ENCODE measurements around the gene BCAS4. TPM values are rescaled to one million over a fixed set of nuclear protein-coding genes. Genes with fewer than 3 reads are reported as not detected.
A peak's percentile ranks its signal among the peaks of the same experiment; 100 is the strongest.

Gene BCAS4
- total RNA-seq, 1 experiment from 2014 or later = 7.9 TPM

DNA sequence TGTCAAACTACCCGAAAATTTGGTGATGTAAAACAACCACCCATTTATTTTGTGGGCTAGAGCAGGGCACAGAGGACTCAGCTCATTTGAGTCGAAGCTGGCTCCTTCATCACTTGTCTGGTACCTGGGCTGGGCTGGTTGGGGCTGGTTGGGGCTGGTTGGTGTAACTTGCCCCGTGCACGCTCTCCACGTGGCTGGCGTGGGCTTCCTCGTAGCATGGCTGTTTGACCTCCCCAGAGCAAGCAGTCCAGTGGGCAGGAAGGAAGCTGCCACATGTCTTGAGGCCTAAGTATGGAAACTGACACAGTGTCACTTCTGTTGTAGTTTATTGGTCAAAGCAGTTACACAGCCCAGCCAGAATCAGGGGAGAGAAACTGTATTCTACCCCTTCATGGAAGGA lies 27.1 kb downstream of the BCAS4 start:
- BruUV-seq (replicated peaks) = no TSS peak
- TF ChIP-seq CTCF (IDR thresholded peaks at IDR 0.05; ENCODE audit: unreplicated experiment) = no peak
- Mint-ChIP-seq H3K4me3 (ENCODE audit: unreplicated experiment) (no peak overlapping the region), H3K36me3 (ENCODE audit: insufficient read depth, unreplicated experiment) (peaks cover 15% of the 10 kb centered on the region), H3K27me3 (ENCODE audit: insufficient read depth, unreplicated experiment) (no peaks in the 10 kb centered on the region), H3K4me1 (ENCODE audit: insufficient read depth, unreplicated experiment) (peaks cover 17% of the 10 kb centered on the region), H3K27ac (ENCODE audit: low read depth, unreplicated experiment) (no peak overlapping the region), H3K9me3 (ENCODE audit: unreplicated experiment) (no peaks in the 10 kb centered on the region)
- ChIA-PET POLR2A (interaction anchor here (0.9 to 1.7 kb wide), 6 partner anchors 16 to 135 kb away, joined by 3 to 5 read pairs (median 4); no protein-coding TSS in a partner anchor), CTCF (interaction anchor here (0.6 to 1.8 kb wide), 5 partner anchors 8 to 107 kb away, joined by 3 to 11 read pairs (median 3); no protein-coding TSS in a partner anchor)
- no peak for DNase-seq (ENCODE audit: unreplicated experiment)
- intact Hi-C loops (cut with micrococcal nuclease) = no loop called here

DNA sequence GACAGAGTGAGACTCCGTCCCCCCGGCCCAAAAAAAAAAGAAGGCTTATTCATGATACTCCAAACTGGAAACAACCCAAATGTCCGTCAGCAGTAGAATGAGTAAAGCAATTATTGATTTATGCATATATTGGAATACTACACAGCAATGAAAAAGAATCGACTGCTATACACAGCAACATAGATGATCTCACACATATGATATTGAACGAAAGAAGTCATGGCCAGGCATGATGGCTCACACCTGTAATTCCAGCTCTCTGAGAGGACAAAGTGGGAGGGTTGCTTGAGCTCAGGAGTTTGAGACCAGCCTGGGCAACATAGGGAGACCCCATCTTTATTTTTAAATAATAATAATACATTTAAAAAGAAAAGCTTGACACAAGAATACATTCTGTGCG lies 28.5 kb downstream of the BCAS4 start:
- intact Hi-C loops (cut with micrococcal nuclease) = no loop called here
- H3K27ac Mint-ChIP-seq (ENCODE audit: low read depth, unreplicated experiment) = peak overlapping the region; percentile 40
- no peak overlapping the region for H3K4me3 Mint-ChIP-seq (ENCODE audit: unreplicated experiment)
- H3K36me3 Mint-ChIP-seq (ENCODE audit: insufficient read depth, unreplicated experiment) = peaks cover 12% of the 10 kb centered on the region
- CTCF ChIA-PET = interaction anchor here (0.6 to 1.8 kb wide), 8 partner anchors 8 to 878 kb away, joined by 3 to 13 read pairs (median 4); partner anchors contain the start of gene ADNP
- peaks cover 14% of the 10 kb centered on the region for H3K4me1 Mint-ChIP-seq (ENCODE audit: insufficient read depth, unreplicated experiment)
- no TSS peak for BruUV-seq (replicated peaks)
- no peaks in the 10 kb centered on the region for H3K27me3 Mint-ChIP-seq (ENCODE audit: insufficient read depth, unreplicated experiment)
- no peak for TF ChIP-seq CTCF (IDR thresholded peaks at IDR 0.05; ENCODE audit: unreplicated experiment)
- H3K9me3 Mint-ChIP-seq (ENCODE audit: unreplicated experiment) = no peaks in the 10 kb centered on the region
- no peak for DNase-seq (ENCODE audit: unreplicated experiment)
- POLR2A ChIA-PET = interaction anchor here (0.7 to 2.4 kb wide), 13 partner anchors 9 to 523 kb away, joined by 3 to 11 read pairs (median 4); partner anchors contain the start of genes ADNP, DPM1 and MOCS3

- TF ChIP-seq CTCF (IDR thresholded peaks at IDR 0.05; ENCODE audit: unreplicated experiment) = no peak
- Mint-ChIP-seq H3K36me3 (ENCODE audit: insufficient read depth, unreplicated experiment) (peaks cover 6% of the 10 kb centered on the region), H3K4me3 (ENCODE audit: unreplicated experiment) (no peak overlapping the region), H3K9me3 (ENCODE audit: unreplicated experiment) (no peaks in the 10 kb centered on the region), H3K27ac (ENCODE audit: low read depth, unreplicated experiment) (peak overlapping the region; percentile 40), H3K27me3 (ENCODE audit: insufficient read depth, unreplicated experiment) (no peaks in the 10 kb centered on the region), H3K4me1 (ENCODE audit: insufficient read depth, unreplicated experiment) (peaks cover 9% of the 10 kb centered on the region)
- BruUV-seq (replicated peaks) = no TSS peak
- CTCF ChIA-PET = interaction anchor here (0.9 to 1.8 kb wide), 3 partner anchors 30 to 107 kb away, joined by 4 to 13 read pairs (median 6); partner anchors contain the start of gene ADNP
- POLR2A ChIA-PET = interaction anchor here (0.9 to 2.9 kb wide), 7 partner anchors 8 to 134 kb away, joined by 3 to 14 read pairs (median 6); partner anchors contain the start of genes ADNP, DPM1 and MOCS3
- peak; percentile 89 for DNase-seq (ENCODE audit: unreplicated experiment)
- intact Hi-C loops (cut with micrococcal nuclease) = no loop called here
Measured at GRCh38 chr20:50824137-50824536, 29.3 kb downstream of the BCAS4 start.

DNA sequence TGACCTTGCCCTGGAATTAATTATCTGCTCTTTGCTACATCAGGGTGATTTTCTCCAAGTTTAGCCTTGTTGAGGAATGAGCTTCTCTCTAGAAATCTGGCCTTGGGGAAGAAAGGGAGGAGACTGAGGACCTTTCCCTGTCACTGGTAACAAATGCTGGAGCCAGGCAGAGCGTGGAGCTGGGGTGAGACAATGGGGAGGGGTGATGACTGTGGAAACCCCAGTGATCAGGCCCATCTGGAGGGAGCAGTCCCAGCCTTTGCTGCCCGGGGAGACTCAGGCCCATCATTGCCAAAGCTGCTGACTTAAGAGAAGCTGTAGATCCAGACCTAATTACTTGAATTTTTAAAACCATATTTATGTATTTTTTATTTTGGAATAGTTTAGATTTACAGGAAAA lies 31.3 kb downstream of the BCAS4 start:
- CTCF ChIA-PET = interaction anchor here (0.9 to 1.2 kb wide), 4 partner anchors 9 to 102 kb away, joined by 3 to 7 read pairs (median 4); no protein-coding TSS in a partner anchor
- Mint-ChIP-seq H3K9me3 (ENCODE audit: unreplicated experiment) (no peaks in the 10 kb centered on the region), H3K36me3 (ENCODE audit: insufficient read depth, unreplicated experiment) (peaks cover 6% of the 10 kb centered on the region), H3K4me3 (ENCODE audit: unreplicated experiment) (no peak overlapping the region), H3K27ac (ENCODE audit: low read depth, unreplicated experiment) (no peak overlapping the region), H3K4me1 (ENCODE audit: insufficient read depth, unreplicated experiment) (peaks cover 9% of the 10 kb centered on the region), H3K27me3 (ENCODE audit: insufficient read depth, unreplicated experiment) (no peaks in the 10 kb centered on the region)
- intact Hi-C loops (cut with micrococcal nuclease) = no loop called here
- TF ChIP-seq CTCF (IDR thresholded peaks at IDR 0.05; ENCODE audit: unreplicated experiment) = no peak
- DNase-seq (ENCODE audit: unreplicated experiment) = no peak
- POLR2A ChIA-PET = interaction anchor here (0.8 to 2.9 kb wide), 5 partner anchors 11 to 103 kb away, joined by 3 to 14 read pairs (median 7); partner anchors contain the start of gene BCAS4
- BruUV-seq (replicated peaks) = no TSS peak

Data from MCF 10A (cell line).